ENCODE data around the gene CZIB.

DNA sequence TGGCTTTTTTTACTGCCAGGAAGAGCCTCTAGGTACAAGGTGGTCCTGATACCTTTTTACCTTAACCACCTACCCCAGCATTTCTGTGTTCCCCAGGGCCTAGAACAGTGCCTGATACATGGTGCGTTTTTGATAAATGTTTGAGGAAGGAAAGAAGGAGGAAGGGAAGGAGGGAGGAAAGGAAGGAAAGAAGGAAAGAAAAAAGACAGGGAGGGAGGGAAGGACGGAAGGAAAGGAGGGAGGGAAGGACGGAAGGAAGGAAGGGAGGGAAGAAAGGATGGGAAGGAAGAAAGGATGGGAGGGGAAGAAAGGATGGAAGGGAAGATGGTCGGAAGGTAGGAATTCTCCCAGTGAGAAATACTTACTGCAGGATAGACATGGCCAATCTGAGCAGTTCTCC is 29.9 kb upstream of the CZIB start:
- TF ChIP-seq, protein P1, sequence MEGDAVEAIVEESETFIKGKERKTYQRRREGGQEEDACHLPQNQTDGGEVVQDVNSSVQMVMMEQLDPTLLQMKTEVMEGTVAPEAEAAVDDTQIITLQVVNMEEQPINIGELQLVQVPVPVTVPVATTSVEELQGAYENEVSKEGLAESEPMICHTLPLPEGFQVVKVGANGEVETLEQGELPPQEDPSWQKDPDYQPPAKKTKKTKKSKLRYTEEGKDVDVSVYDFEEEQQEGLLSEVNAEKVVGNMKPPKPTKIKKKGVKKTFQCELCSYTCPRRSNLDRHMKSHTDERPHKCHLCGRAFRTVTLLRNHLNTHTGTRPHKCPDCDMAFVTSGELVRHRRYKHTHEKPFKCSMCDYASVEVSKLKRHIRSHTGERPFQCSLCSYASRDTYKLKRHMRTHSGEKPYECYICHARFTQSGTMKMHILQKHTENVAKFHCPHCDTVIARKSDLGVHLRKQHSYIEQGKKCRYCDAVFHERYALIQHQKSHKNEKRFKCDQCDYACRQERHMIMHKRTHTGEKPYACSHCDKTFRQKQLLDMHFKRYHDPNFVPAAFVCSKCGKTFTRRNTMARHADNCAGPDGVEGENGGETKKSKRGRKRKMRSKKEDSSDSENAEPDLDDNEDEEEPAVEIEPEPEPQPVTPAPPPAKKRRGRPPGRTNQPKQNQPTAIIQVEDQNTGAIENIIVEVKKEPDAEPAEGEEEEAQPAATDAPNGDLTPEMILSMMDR (IDR thresholded peaks at IDR 0.05) = no peak
- TF ChIP-seq POLR2A (IDR thresholded peaks at IDR 0.05) = no peak
